Measurements from ENCODE around the gene DCTPP1. TPM values are rescaled to one million over a fixed set of nuclear protein-coding genes. Genes with fewer than 3 reads are reported as not detected.
"Not testable (repeated sequence)": the region's sequence is repeated elsewhere in the genome, so short reads cannot be mapped to it uniquely, and the experiment has no call there.

Gene DCTPP1
- polyA plus RNA-seq, 1 of the 3 experiments (the other 2 are of a cell fraction) = 79.2 TPM

GRCh38 chr16:30477773-30478172 is 47.9 kb upstream of the DCTPP1 start:
- WGBS (ENCODE audit: low lambda C conversion rate) = 67% methylated on average over 3 of the region's 3 CpGs
- H3K4me1 ChIP-seq (ENCODE audit: control insufficient read depth in 1 of 2, insufficient read depth in 2 of 2, low read depth in 1 of 2, low read length in 1 of 2); POLR2A ChIA-PET; H3K4me2 ChIP-seq; DNase-seq; H3K9me3 ChIP-seq; H4K20me1 ChIP-seq (ENCODE audit: insufficient read depth); H3K9ac ChIP-seq; H3F3A ChIP-seq (replicated peaks; ENCODE audit: insufficient read depth); H3K79me2 ChIP-seq (ENCODE audit: insufficient read depth); H3K4me3 ChIP-seq (ENCODE audit: low read depth in 2 of 2, low read length in 1 of 2); CTCF ChIA-PET; H2AFZ ChIP-seq (ENCODE audit: low read depth); H3K27ac ChIP-seq (ENCODE audit: low read depth in 2 of 2, low read length in 1 of 2); H3K36me3 ChIP-seq (replicated peaks in 1 of 2; ENCODE audit: control insufficient read depth in 1 of 2, insufficient read depth in 2 of 2, low read length in 1 of 2); H3K9me2 ChIP-seq: not testable (repeated sequence)
- H3K27me3 ChIP-seq (ENCODE audit: insufficient read depth) = peaks cover 15% of the 10 kb centered on the region

DNA sequence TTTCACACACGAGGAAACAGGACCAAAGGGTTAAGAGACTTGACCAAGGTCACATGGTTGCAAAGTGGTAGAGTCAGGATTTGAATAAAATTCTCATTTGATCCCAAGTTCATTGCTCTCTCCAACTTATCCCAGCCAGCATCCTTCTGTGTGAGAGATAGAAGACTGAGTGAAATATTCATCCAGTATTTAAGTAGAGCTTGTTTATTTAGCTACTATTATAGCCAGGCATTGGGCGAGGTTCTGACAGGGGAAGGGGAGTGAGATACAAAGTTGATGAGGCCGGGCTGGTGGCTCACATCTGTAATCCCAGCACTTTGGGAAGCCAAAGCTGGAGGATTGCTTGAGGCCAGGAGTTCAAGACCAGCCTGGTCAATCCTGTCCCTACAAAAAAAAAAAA is 47.2 kb upstream of the DCTPP1 start:
- H3K4me3 ChIP-seq (ENCODE audit: low read depth in 2 of 2, low read length in 1 of 2) = no peak overlapping the region
- H3K9me3 ChIP-seq = no peaks in the 10 kb centered on the region
- H3K36me3 ChIP-seq (replicated peaks in 1 of 2; ENCODE audit: control insufficient read depth in 1 of 2, insufficient read depth in 2 of 2, low read length in 1 of 2) = no peaks in the 10 kb centered on the region
- H3K4me2 ChIP-seq = no peak overlapping the region
- CTCF ChIA-PET = no interaction called here
- no peak overlapping the region for H2AFZ ChIP-seq (ENCODE audit: low read depth)
- no peak overlapping the region for H3K27ac ChIP-seq (ENCODE audit: low read depth in 2 of 2, low read length in 1 of 2)
- no peak overlapping the region for H3K9ac ChIP-seq
- no peak for DNase-seq
- WGBS (ENCODE audit: low lambda C conversion rate) = 29% methylated on average over 3 of the region's 3 CpGs
- TF ChIP-seq, protein P1, sequence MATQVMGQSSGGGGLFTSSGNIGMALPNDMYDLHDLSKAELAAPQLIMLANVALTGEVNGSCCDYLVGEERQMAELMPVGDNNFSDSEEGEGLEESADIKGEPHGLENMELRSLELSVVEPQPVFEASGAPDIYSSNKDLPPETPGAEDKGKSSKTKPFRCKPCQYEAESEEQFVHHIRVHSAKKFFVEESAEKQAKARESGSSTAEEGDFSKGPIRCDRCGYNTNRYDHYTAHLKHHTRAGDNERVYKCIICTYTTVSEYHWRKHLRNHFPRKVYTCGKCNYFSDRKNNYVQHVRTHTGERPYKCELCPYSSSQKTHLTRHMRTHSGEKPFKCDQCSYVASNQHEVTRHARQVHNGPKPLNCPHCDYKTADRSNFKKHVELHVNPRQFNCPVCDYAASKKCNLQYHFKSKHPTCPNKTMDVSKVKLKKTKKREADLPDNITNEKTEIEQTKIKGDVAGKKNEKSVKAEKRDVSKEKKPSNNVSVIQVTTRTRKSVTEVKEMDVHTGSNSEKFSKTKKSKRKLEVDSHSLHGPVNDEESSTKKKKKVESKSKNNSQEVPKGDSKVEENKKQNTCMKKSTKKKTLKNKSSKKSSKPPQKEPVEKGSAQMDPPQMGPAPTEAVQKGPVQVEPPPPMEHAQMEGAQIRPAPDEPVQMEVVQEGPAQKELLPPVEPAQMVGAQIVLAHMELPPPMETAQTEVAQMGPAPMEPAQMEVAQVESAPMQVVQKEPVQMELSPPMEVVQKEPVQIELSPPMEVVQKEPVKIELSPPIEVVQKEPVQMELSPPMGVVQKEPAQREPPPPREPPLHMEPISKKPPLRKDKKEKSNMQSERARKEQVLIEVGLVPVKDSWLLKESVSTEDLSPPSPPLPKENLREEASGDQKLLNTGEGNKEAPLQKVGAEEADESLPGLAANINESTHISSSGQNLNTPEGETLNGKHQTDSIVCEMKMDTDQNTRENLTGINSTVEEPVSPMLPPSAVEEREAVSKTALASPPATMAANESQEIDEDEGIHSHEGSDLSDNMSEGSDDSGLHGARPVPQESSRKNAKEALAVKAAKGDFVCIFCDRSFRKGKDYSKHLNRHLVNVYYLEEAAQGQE (IDR thresholded peaks at IDR 0.05; ENCODE audit: low read depth, low read length) = no peak
- no peak for TF ChIP-seq TCF12 (IDR thresholded peaks at IDR 0.05)
- TF ChIP-seq POLR2AphosphoS5 (IDR thresholded peaks at IDR 0.05; ENCODE audit: low read depth, low read length) = no peak
- TF ChIP-seq, protein P2, sequence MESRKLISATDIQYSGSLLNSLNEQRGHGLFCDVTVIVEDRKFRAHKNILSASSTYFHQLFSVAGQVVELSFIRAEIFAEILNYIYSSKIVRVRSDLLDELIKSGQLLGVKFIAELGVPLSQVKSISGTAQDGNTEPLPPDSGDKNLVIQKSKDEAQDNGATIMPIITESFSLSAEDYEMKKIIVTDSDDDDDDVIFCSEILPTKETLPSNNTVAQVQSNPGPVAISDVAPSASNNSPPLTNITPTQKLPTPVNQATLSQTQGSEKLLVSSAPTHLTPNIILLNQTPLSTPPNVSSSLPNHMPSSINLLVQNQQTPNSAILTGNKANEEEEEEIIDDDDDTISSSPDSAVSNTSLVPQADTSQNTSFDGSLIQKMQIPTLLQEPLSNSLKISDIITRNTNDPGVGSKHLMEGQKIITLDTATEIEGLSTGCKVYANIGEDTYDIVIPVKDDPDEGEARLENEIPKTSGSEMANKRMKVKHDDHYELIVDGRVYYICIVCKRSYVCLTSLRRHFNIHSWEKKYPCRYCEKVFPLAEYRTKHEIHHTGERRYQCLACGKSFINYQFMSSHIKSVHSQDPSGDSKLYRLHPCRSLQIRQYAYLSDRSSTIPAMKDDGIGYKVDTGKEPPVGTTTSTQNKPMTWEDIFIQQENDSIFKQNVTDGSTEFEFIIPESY (IDR thresholded peaks at IDR 0.05; ENCODE audit: borderline replicate concordance, low read depth) = no peak
- TF ChIP-seq FOSL2 (IDR thresholded peaks at IDR 0.05; ENCODE audit: borderline replicate concordance, low read depth) = no peak
- TF ChIP-seq USF1 (IDR thresholded peaks at IDR 0.05; ENCODE audit: borderline replicate concordance, low read depth) = no peak
- no peak for TF ChIP-seq FOXJ3 (CRISPR knock-in tag; IDR thresholded peaks at IDR 0.05)
- TF ChIP-seq, protein P3, sequence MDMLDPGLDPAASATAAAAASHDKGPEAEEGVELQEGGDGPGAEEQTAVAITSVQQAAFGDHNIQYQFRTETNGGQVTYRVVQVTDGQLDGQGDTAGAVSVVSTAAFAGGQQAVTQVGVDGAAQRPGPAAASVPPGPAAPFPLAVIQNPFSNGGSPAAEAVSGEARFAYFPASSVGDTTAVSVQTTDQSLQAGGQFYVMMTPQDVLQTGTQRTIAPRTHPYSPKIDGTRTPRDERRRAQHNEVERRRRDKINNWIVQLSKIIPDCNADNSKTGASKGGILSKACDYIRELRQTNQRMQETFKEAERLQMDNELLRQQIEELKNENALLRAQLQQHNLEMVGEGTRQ (IDR thresholded peaks at IDR 0.05; ENCODE audit: borderline replicate concordance, low read depth, low read length) = no peak
- no peak for TF ChIP-seq RXRA (IDR thresholded peaks at IDR 0.05; ENCODE audit: borderline replicate concordance, low read depth)
- no peaks in the 10 kb centered on the region for H3K79me2 ChIP-seq (ENCODE audit: insufficient read depth)
- H4K20me1 ChIP-seq (ENCODE audit: insufficient read depth) = no peaks in the 10 kb centered on the region
- H3K4me1 ChIP-seq (ENCODE audit: control insufficient read depth in 1 of 2, insufficient read depth in 2 of 2, low read depth in 1 of 2, low read length in 1 of 2) = no peaks in the 10 kb centered on the region
- H3F3A ChIP-seq (replicated peaks; ENCODE audit: insufficient read depth) = no peaks in the 10 kb centered on the region
- POLR2A ChIA-PET = no interaction called here
- no peaks in the 10 kb centered on the region for H3K9me2 ChIP-seq
- peaks cover 15% of the 10 kb centered on the region for H3K27me3 ChIP-seq (ENCODE audit: insufficient read depth)
